ENCODE data around the gene DNAAF5. TPM values are rescaled to one million over a fixed set of nuclear protein-coding genes. Genes with fewer than 3 reads are reported as not detected.

The DNAAF5 gene
- total and polyA plus RNA-seq, 4 experiments from 2014 or later = 1.7 to 19.4 (median 10.3) TPM

GRCh38 chr7:826230-826917 lies 99.9 kb downstream of the DNAAF5 start:
- peaks cover 17 to 23% of the 10 kb centered on the region in 2 donors for H3K36me3 Mint-ChIP-seq
- no peaks in the 10 kb centered on the region for H3K27me3 ChIP-seq (ENCODE audit: insufficient read depth, low read length)
- no peak overlapping the region for H3K27ac ChIP-seq (ENCODE audit: low read depth, low read length)
- H3K9me3 ChIP-seq (ENCODE audit: control insufficient read depth in 1 of 2, low read length in 2 of 2) = no peaks in the 10 kb centered on the region
- peaks cover 37 to 77% (median 48%) of the 10 kb centered on the region in 4 donors for H3K4me1 Mint-ChIP-seq
- H3K36me3 ChIP-seq (ENCODE audit: insufficient read depth, low read length) = peaks cover 5% of the 10 kb centered on the region
- POLR2A ChIA-PET (ENCODE audit: partially characterized antibody) = interaction anchor here (1.6 kb wide), 1 partner anchor 9 kb away, joined by 4 read pairs; no protein-coding TSS in a partner anchor
- H3K27ac Mint-ChIP-seq = peak overlapping the region in 3 of 7 donors; percentile 52 to 67 (median 59)
- H3K27me3 Mint-ChIP-seq = no peaks in the 10 kb centered on the region
- CTCF ChIA-PET (ENCODE audit: partially characterized antibody) = no interaction called here
- intact Hi-C loops (cut with micrococcal nuclease) = no loop called here
- no peak for DNase-seq
- H3K4me3 Mint-ChIP-seq = no peak overlapping the region
- peaks cover 19% of the 10 kb centered on the region for H3K4me1 ChIP-seq (ENCODE audit: insufficient read depth, low read length)
- H3K4me3 ChIP-seq (ENCODE audit: low read length in 2 of 2) = no peak overlapping the region
- H3K9me3 Mint-ChIP-seq = peaks cover 0 to 2% (median 0%) of the 10 kb centered on the region in 8 donors

- CTCF ChIA-PET (ENCODE audit: partially characterized antibody) = no interaction called here
- peaks cover 38 to 75% (median 49%) of the 10 kb centered on the region in 4 donors for H3K4me1 Mint-ChIP-seq
- DNase-seq = no peak
- H3K4me1 ChIP-seq (ENCODE audit: insufficient read depth, low read length) = peaks cover 40% of the 10 kb centered on the region
- no peaks in the 10 kb centered on the region for H3K27me3 Mint-ChIP-seq
- H3K36me3 Mint-ChIP-seq = peaks cover 12 to 21% of the 10 kb centered on the region in 2 donors
- H3K36me3 ChIP-seq (ENCODE audit: insufficient read depth, low read length) = no peaks in the 10 kb centered on the region
- H3K4me3 ChIP-seq (ENCODE audit: low read length in 2 of 2) = no peak overlapping the region
- H3K27me3 ChIP-seq (ENCODE audit: insufficient read depth, low read length) = no peaks in the 10 kb centered on the region
- POLR2A ChIA-PET (ENCODE audit: partially characterized antibody) = interaction anchor here (0.6 to 1.2 kb wide), 2 partner anchors 12 to 29 kb away, joined by 4 read pairs; no protein-coding TSS in a partner anchor
- H3K9me3 ChIP-seq (ENCODE audit: control insufficient read depth in 1 of 2, low read length in 2 of 2) = no peaks in the 10 kb centered on the region
- intact Hi-C loops (cut with micrococcal nuclease) = no loop called here
- H3K4me3 Mint-ChIP-seq = peak overlapping the region in 1 of 8 donors; percentile 26
- peak overlapping the region in 3 of 7 donors; percentile 2 to 85 (median 39) for H3K27ac Mint-ChIP-seq
- no peak overlapping the region for H3K27ac ChIP-seq (ENCODE audit: low read depth, low read length)
- no peaks in the 10 kb centered on the region for H3K9me3 Mint-ChIP-seq
Observed at GRCh38 chr7:828793-829561, 102.5 kb downstream of the DNAAF5 start.

GRCh38 chr7:830069-830468 lies 103.6 kb downstream of the DNAAF5 start:
- Mint-ChIP-seq H3K9me3 (no peaks in the 10 kb centered on the region), H3K4me1 (peaks cover 34 to 72% (median 45%) of the 10 kb centered on the region in 4 donors), H3K36me3 (peaks cover 7 to 19% of the 10 kb centered on the region in 2 donors), H3K27me3 (no peaks in the 10 kb centered on the region), H3K4me3 (peak overlapping the region in 2 of 8 donors; percentile 63 to 79), H3K27ac (peak overlapping the region; percentile 57 to 99 (median 96))
- H3K9me3 ChIP-seq (ENCODE audit: control insufficient read depth in 1 of 2, low read length in 2 of 2) = no peaks in the 10 kb centered on the region
- POLR2A ChIA-PET (ENCODE audit: partially characterized antibody) = no interaction called here
- DNase-seq = no peak
- no peaks in the 10 kb centered on the region for H3K36me3 ChIP-seq (ENCODE audit: insufficient read depth, low read length)
- H3K4me3 ChIP-seq (ENCODE audit: low read length in 2 of 2) = no peak overlapping the region
- H3K4me1 ChIP-seq (ENCODE audit: insufficient read depth, low read length) = peaks cover 41% of the 10 kb centered on the region
- intact Hi-C loops (cut with micrococcal nuclease) = no loop called here
- CTCF ChIA-PET (ENCODE audit: partially characterized antibody) = no interaction called here
- no peak overlapping the region for H3K27ac ChIP-seq (ENCODE audit: low read depth, low read length)
- no peaks in the 10 kb centered on the region for H3K27me3 ChIP-seq (ENCODE audit: insufficient read depth, low read length)

GRCh38 chr7:831596-832166 lies 105.2 kb downstream of the DNAAF5 start:
- H3K27ac Mint-ChIP-seq = peak overlapping the region; percentile 96 to 99 (median 97)
- Histone ChIP-seq H3K9me3 (ENCODE audit: control insufficient read depth in 1 of 2, low read length in 2 of 2) (no peaks in the 10 kb centered on the region), H3K27ac (ENCODE audit: low read depth, low read length) (peak overlapping the region; percentile 73), H3K36me3 (ENCODE audit: insufficient read depth, low read length) (no peaks in the 10 kb centered on the region), H3K4me3 (ENCODE audit: low read length in 2 of 2) (peak overlapping the region in 1 of 2 donors; percentile 8), H3K27me3 (ENCODE audit: insufficient read depth, low read length) (no peaks in the 10 kb centered on the region), H3K4me1 (ENCODE audit: insufficient read depth, low read length) (peaks cover 41% of the 10 kb centered on the region)
- intact Hi-C loops (cut with micrococcal nuclease) = loop anchor here (1.0 kb wide), 3 partner anchors 15 to 45 kb away; no protein-coding TSS in a partner anchor
- no peaks in the 10 kb centered on the region for H3K27me3 Mint-ChIP-seq
- H3K9me3 Mint-ChIP-seq = no peaks in the 10 kb centered on the region
- H3K36me3 Mint-ChIP-seq = peaks cover 4 to 21% of the 10 kb centered on the region in 2 donors
- peak overlapping the region; percentile 81 to 91 (median 88) for H3K4me3 Mint-ChIP-seq
- POLR2A ChIA-PET (ENCODE audit: partially characterized antibody) = interaction anchor here (0.6 to 3.1 kb wide), 15 partner anchors 9 to 1522 kb away, joined by 3 to 50 read pairs (median 5); partner anchors contain the start of gene GET4
- CTCF ChIA-PET (ENCODE audit: partially characterized antibody) = interaction anchor here (0.8 to 2.6 kb wide), 4 partner anchors 13 to 510 kb away, joined by 4 to 21 read pairs (median 16); no protein-coding TSS in a partner anchor
- peaks cover 33 to 72% (median 49%) of the 10 kb centered on the region in 4 donors for H3K4me1 Mint-ChIP-seq
- DNase-seq = peak in 4 of 5 donors; percentile 39 to 58 (median 47)

- Mint-ChIP-seq H3K4me3 (peak within 1 kb of the TSS; percentile 81 to 91 (median 88)), H3K27ac (peak within 1 kb of the TSS; percentile 96 to 99 (median 97)), H3K36me3 (peaks cover 8 to 27% of the 10 kb centered on the region in 2 donors), H3K4me1 (peaks cover 31 to 74% (median 50%) of the 10 kb centered on the region in 4 donors), H3K9me3 (no peaks in the 10 kb centered on the region), H3K27me3 (no peaks in the 10 kb centered on the region)
- H3K27ac ChIP-seq (ENCODE audit: low read depth, low read length) = peak within 1 kb of the TSS; percentile 73
- H3K36me3 ChIP-seq (ENCODE audit: insufficient read depth, low read length) = no peaks in the 10 kb centered on the region
- H3K4me3 ChIP-seq (ENCODE audit: low read length in 2 of 2) = peak within 1 kb of the TSS; percentile 19 to 30
- peaks cover 41% of the 10 kb centered on the region for H3K4me1 ChIP-seq (ENCODE audit: insufficient read depth, low read length)
- DNase-seq = peak; percentile 71 to 86 (median 81)
- no peaks in the 10 kb centered on the region for H3K9me3 ChIP-seq (ENCODE audit: control insufficient read depth in 1 of 2, low read length in 2 of 2)
- H3K27me3 ChIP-seq (ENCODE audit: insufficient read depth, low read length) = no peaks in the 10 kb centered on the region
- ChIA-PET POLR2A (ENCODE audit: partially characterized antibody) (interaction anchor here (0.6 to 3.1 kb wide), 16 partner anchors 9 to 1522 kb away, joined by 3 to 50 read pairs (median 4); partner anchors contain the start of gene GET4), CTCF (ENCODE audit: partially characterized antibody) (interaction anchor here (0.8 to 2.6 kb wide), 4 partner anchors 14 to 510 kb away, joined by 4 to 21 read pairs (median 16); no protein-coding TSS in a partner anchor)
- intact Hi-C loops (cut with micrococcal nuclease) = loop anchor here (1.0 kb wide), 3 partner anchors 16 to 46 kb away; no protein-coding TSS in a partner anchor
Observed at GRCh38 chr7:832167-832967, 105.9 kb downstream of the DNAAF5 start, which contains the start of gene SUN1. Gene SUN1, plus strand, starts transcription at chr7:832476. Its CDS starts 49 bp downstream, at chr7:832525.

GRCh38 chr7:832968-833424 lies 106.5 kb downstream of the DNAAF5 start:
- H3K36me3 ChIP-seq (ENCODE audit: insufficient read depth, low read length) = no peaks in the 10 kb centered on the region
- H3K9me3 ChIP-seq (ENCODE audit: control insufficient read depth in 1 of 2, low read length in 2 of 2) = no peaks in the 10 kb centered on the region
- Mint-ChIP-seq H3K36me3 (peaks cover 9 to 33% of the 10 kb centered on the region in 2 donors), H3K27me3 (no peaks in the 10 kb centered on the region), H3K9me3 (no peaks in the 10 kb centered on the region), H3K27ac (peak overlapping the region; percentile 96 to 99 (median 97)), H3K4me1 (peaks cover 33 to 75% (median 52%) of the 10 kb centered on the region in 4 donors), H3K4me3 (peak overlapping the region; percentile 81 to 91 (median 88))
- intact Hi-C loops (cut with micrococcal nuclease) = loop anchor here (1.0 kb wide), 3 partner anchors 17 to 47 kb away; no protein-coding TSS in a partner anchor
- H3K27ac ChIP-seq (ENCODE audit: low read depth, low read length) = peak overlapping the region; percentile 73
- no peaks in the 10 kb centered on the region for H3K27me3 ChIP-seq (ENCODE audit: insufficient read depth, low read length)
- CTCF ChIA-PET (ENCODE audit: partially characterized antibody) = interaction anchor here (0.9 to 2.6 kb wide), 5 partner anchors 9 to 50 kb away, joined by 3 to 21 read pairs (median 14); no protein-coding TSS in a partner anchor
- no peak for DNase-seq
- POLR2A ChIA-PET (ENCODE audit: partially characterized antibody) = interaction anchor here (1.1 to 3.1 kb wide), 6 partner anchors 16 to 229 kb away, joined by 3 to 50 read pairs (median 8); no protein-coding TSS in a partner anchor
- peaks cover 41% of the 10 kb centered on the region for H3K4me1 ChIP-seq (ENCODE audit: insufficient read depth, low read length)
- H3K4me3 ChIP-seq (ENCODE audit: low read length in 2 of 2) = peak overlapping the region in 1 of 2 donors; percentile 19
